A549 (cell line): ENCODE data around the gene MIS18A.

Source experiments
- MYC ChIP-seq: IDR thresholded peaks from 2 replicates; pipeline ENCODE4 v1.6.1; 2012; ENCODE audit warnings: mild to moderate bottlenecking, inconsistent platforms, low read length, improper control_type of control experiment, borderline replicate concordance
- POLR2AphosphoS2 ChIP-seq: conservative IDR thresholded peaks from 2 replicates; pipeline ENCODE4 v1.6.1; 2012; ENCODE audit warnings: low read length, improper control_type of control experiment, inconsistent platforms

- no peak for TF ChIP-seq POLR2AphosphoS2
- TF ChIP-seq MYC = no peak
Measured at GRCh38 chr21:32298658-32299081, 19.8 kb upstream of the MIS18A start, which contains the start of gene MRAP.
